Loucy (cell line): ENCODE results near the gene HNRNPH3.

Source experiments
- CTCF ChIP-seq: fragments of 200-600 bp; sonication (generic); conservative IDR thresholded peaks from 2 replicates; pipeline ENCODE4 v1.5.1; 2014; ENCODE audit warnings: mild to moderate bottlenecking, antibody characterized with exemption, low read length
- EZH2phosphoT487 ChIP-seq: fragments of 200-600 bp; IDR thresholded peaks from 2 replicates; pipeline ENCODE4 v1.6.1; 2018; ENCODE audit warnings: antibody characterized with exemption, mild to moderate bottlenecking, moderate library complexity, borderline replicate concordance

GRCh38 chr10:68346774-68347173 is 14.9 kb downstream of the HNRNPH3 start:
- TF ChIP-seq CTCF (no peak), EZH2phosphoT487 (no peak)
